SU-DHL-6 (cell line): Measurements from ENCODE around the gene EEF2K.

Experiments used
- H2AFZ ChIP-seq: fragments of 200-600 bp; sonication (generic); 2 replicates; pipeline ENCODE4 v1.6.1; 2014; ENCODE audit warnings: low read depth, mild to moderate bottlenecking, moderate library complexity, mixed read lengths, antibody characterized with exemption, low read length; ENCODE audit not compliant: severe bottlenecking
- H3F3A ChIP-seq: fragments of 200-600 bp; shearing (Covaris generic); 2 replicates; pipeline ENCODE4 v1.6.0; 2016; ENCODE audit warnings: antibody characterized with exemption, mild to moderate bottlenecking; ENCODE audit not compliant: insufficient read depth
- H3K27ac ChIP-seq: fragments of 200-600 bp; sonication (generic); 2 replicates; pipeline ENCODE4 v1.5.1; 2016; ENCODE audit warnings: low read depth, mild to moderate bottlenecking, low read length, moderate library complexity, mixed read lengths
- H3K27me3 ChIP-seq: fragments of 200-600 bp; sonication (generic), shearing (Covaris generic); 2 replicates; pipeline ENCODE4 v1.6.0; 2014; ENCODE audit warnings: mild to moderate bottlenecking, low read length
- H3K36me3 ChIP-seq: fragments of 200-600 bp; sonication (generic); 2 replicates; pipeline ENCODE4 v1.6.1; 2014; ENCODE audit warnings: mild to moderate bottlenecking, low read length, mixed read lengths
- H3K4me2 ChIP-seq: fragments of 300-600, 200-600 bp; shearing (Covaris generic), sonication (generic); 2 replicates; pipeline ENCODE4 v1.6.0; 2014; ENCODE audit warnings: low read length, low read depth, mild to moderate bottlenecking; ENCODE audit not compliant: poor library complexity, severe bottlenecking
- H3K4me3 ChIP-seq: fragments of 200-600 bp; sonication (generic); 2 replicates; pipeline ENCODE4 v1.5.1; 2014; ENCODE audit warnings: antibody characterized with exemption, low read length, mild to moderate bottlenecking, mixed read lengths; ENCODE audit not compliant: insufficient read depth, poor library complexity, severe bottlenecking
- H3K79me2 ChIP-seq: fragments of 200-600 bp; sonication (generic); 2 replicates; pipeline ENCODE4 v1.6.1; 2014; ENCODE audit warnings: mild to moderate bottlenecking, low read length, moderate library complexity; ENCODE audit not compliant: insufficient read depth
- H3K9ac ChIP-seq: fragments of 200-600 bp; sonication (generic); 2 replicates; pipeline ENCODE4 v1.7.0; 2014; ENCODE audit warnings: mild to moderate bottlenecking, low read length
- H3K9me2 ChIP-seq: fragments of 200-600 bp; sonication (generic); replicated peaks from 2 replicates; pipeline ENCODE4 v1.6.1; 2014; ENCODE audit warnings: low read length; ENCODE audit not compliant: insufficient read depth
- H3K9me3 ChIP-seq: fragments of 200-600 bp; sonication (generic); 2 replicates; pipeline ENCODE4 v1.6.1; 2014; ENCODE audit warnings: low read length, mixed read lengths; ENCODE audit not compliant: insufficient read depth
- H4K20me1 ChIP-seq: fragments of 200-600 bp; sonication (generic); 2 replicates; pipeline ENCODE4 v1.6.1; 2014; ENCODE audit warnings: low read depth, mild to moderate bottlenecking, antibody characterized with exemption, low read length, moderate library complexity, mixed read lengths
- CTCF ChIP-seq: fragments of 200-600 bp; sonication (generic); IDR thresholded peaks from one replicate; pipeline ENCODE4 v1.5.1; 2017; ENCODE audit warnings: antibody characterized with exemption, mild to moderate bottlenecking, low read length, moderate library complexity; ENCODE audit not compliant: insufficient read depth, poor library complexity, severe bottlenecking
- EZH2phosphoT487 ChIP-seq: fragments of 200-600 bp; sonication (generic), shearing (Covaris generic); conservative IDR thresholded peaks from 2 replicates; pipeline ENCODE4 v1.6.1; 2018; ENCODE audit warnings: mild to moderate bottlenecking, antibody characterized with exemption, low read length, moderate library complexity, mixed read lengths

The EEF2K gene

GRCh38 chr16:22222006-22222405 lies 15.9 kb downstream of the EEF2K start:
- TF ChIP-seq EZH2phosphoT487 (no peak), CTCF (no peak)
- no peak overlapping the region for H3K4me2 ChIP-seq
- H2AFZ ChIP-seq = no peak overlapping the region
- no peaks in the 10 kb centered on the region for H4K20me1 ChIP-seq
- H3K9ac ChIP-seq = no peak overlapping the region
- no peaks in the 10 kb centered on the region for H3K36me3 ChIP-seq
- no peaks in the 10 kb centered on the region for H3K9me3 ChIP-seq
- no peaks in the 10 kb centered on the region for H3K27me3 ChIP-seq
- H3K4me3 ChIP-seq = no peak overlapping the region
- no peak overlapping the region for H3K27ac ChIP-seq
- no peaks in the 10 kb centered on the region for H3F3A ChIP-seq
- H3K79me2 ChIP-seq = peaks cover 4% of the 10 kb centered on the region; the same call in 1 of the 2 replicates
- no peaks in the 10 kb centered on the region for H3K9me2 ChIP-seq

- H3K79me2 ChIP-seq = peaks cover 1% of the 10 kb centered on the region; the same call in 1 of the 2 replicates
- TF ChIP-seq CTCF = no peak
- no peak for TF ChIP-seq EZH2phosphoT487
- no peaks in the 10 kb centered on the region for H3K27me3 ChIP-seq
Observed at GRCh38 chr16:22222998-22223397, 16.9 kb downstream of the EEF2K start.

GRCh38 chr16:22225060-22225459 lies 19.0 kb downstream of the EEF2K start:
- no peak overlapping the region for H3K27ac ChIP-seq
- H4K20me1 ChIP-seq = no peaks in the 10 kb centered on the region
- no peaks in the 10 kb centered on the region for H3K9me2 ChIP-seq
- no peaks in the 10 kb centered on the region for H3K27me3 ChIP-seq
- no peak for TF ChIP-seq EZH2phosphoT487
- TF ChIP-seq CTCF = no peak
- no peaks in the 10 kb centered on the region; the same call in 1 of the 2 replicates for H3K79me2 ChIP-seq
- no peak overlapping the region for H3K9ac ChIP-seq
- no peak overlapping the region for H2AFZ ChIP-seq
- peaks cover 3% of the 10 kb centered on the region; the same call in 1 of the 2 replicates for H3K36me3 ChIP-seq
- no peak overlapping the region for H3K4me3 ChIP-seq
- no peak overlapping the region for H3K4me2 ChIP-seq
- no peaks in the 10 kb centered on the region for H3F3A ChIP-seq
- H3K9me3 ChIP-seq = no peaks in the 10 kb centered on the region

More at GRCh38 chr16:22222998-22223397, 16.9 kb downstream of the EEF2K start:
- no peaks in the 10 kb centered on the region for H3F3A ChIP-seq
- H3K9me3 ChIP-seq = no peaks in the 10 kb centered on the region
- H3K9ac ChIP-seq = no peak overlapping the region
- H3K9me2 ChIP-seq = no peaks in the 10 kb centered on the region
- no peak overlapping the region for H3K27ac ChIP-seq
- H3K4me2 ChIP-seq = no peak overlapping the region
- H3K4me3 ChIP-seq = no peak overlapping the region
- no peaks in the 10 kb centered on the region for H4K20me1 ChIP-seq
- H3K36me3 ChIP-seq = no peaks in the 10 kb centered on the region
- H2AFZ ChIP-seq = no peak overlapping the region
